Activated CD4-positive, alpha-beta T cell treated with anti-CD3 and anti-CD28 coated beads for 36 hours (primary cell): Measurements from ENCODE around the gene ZBTB17. TPM values are rescaled to one million over a fixed set of nuclear protein-coding genes. Genes with fewer than 3 reads are reported as not detected.

Experiments
- total RNA-seq, 2 experiments: library from RNA; stranded (reverse); gene quantifications; one replicate each; pipeline ENCODE4 v1.2.3, GENCODE V29; 2021

The ZBTB17 gene
- total RNA-seq, 2 experiments from 2014 or later = 47.7 to 48.3 TPM

Other genes with a start within 250 kb of the ZBTB17 start
- gene SLC25A34, start 239.8 kb downstream of the ZBTB17 start, total RNA-seq = under 1 TPM; 0.82 to 0.86 TPM
- gene TMEM82, start 233.6 kb downstream of the ZBTB17 start, total RNA-seq = not detected
- under 1 TPM in 1 of 2 experiments, not detected in 1; 0.09 TPM for gene FBLIM1, start 217.3 kb downstream of the ZBTB17 start, total RNA-seq
- 1 to 10 TPM; 1.4 to 1.9 TPM for gene UQCRHL, start 168.5 kb downstream of the ZBTB17 start, total RNA-seq
- 10 to 100 TPM; 43.2 to 52.7 TPM for gene SPEN, start 128.4 kb downstream of the ZBTB17 start, total RNA-seq
- not detected for gene SRARP, start 28.1 kb upstream of the ZBTB17 start, total RNA-seq
- gene HSPB7, start 41.9 kb upstream of the ZBTB17 start, total RNA-seq = not detected
- not detected for gene CLCNKA, start 45.9 kb upstream of the ZBTB17 start, total RNA-seq
- gene CLCNKB, start 67.7 kb upstream of the ZBTB17 start, total RNA-seq = not detected
- gene FAM131C, start 97.5 kb upstream of the ZBTB17 start, total RNA-seq = under 1 TPM; 0.09 to 0.23 TPM
- gene EPHA2, start 180.0 kb upstream of the ZBTB17 start, total RNA-seq = under 1 TPM; 0.19 to 0.21 TPM
- gene ARHGEF19, start 236.6 kb upstream of the ZBTB17 start, total RNA-seq = 1 to 10 TPM; 4.9 to 6.5 TPM